Fibroblast of villous mesenchyme (primary cell): ENCODE results near the gene AFF3. TPM values are rescaled to one million over a fixed set of nuclear protein-coding genes. Genes with fewer than 3 reads are reported as not detected.

Source experiments
- DNase-seq: peaks from one replicate; pipeline ENCODE4 v3.0.0-alpha.2; 2010; ENCODE audit warnings: low read depth
- H3K4me3 ChIP-seq: 2 replicates; pipeline ENCODE4 v1.5.1; 2011; ENCODE audit warnings: low read depth, mild to moderate bottlenecking, low read length
- total RNA-seq: library from RNA; depleted of rRNA; stranded (reverse); fragments of >200 nt; gene quantifications from 2 replicates; pipeline ENCODE4 v1.2.3, GENCODE V29; 2012
- TF ChIP-seq, protein P1 (sequence below): IDR thresholded peaks from 2 replicates; pipeline ENCODE4 v1.5.1; 2012; ENCODE audit warnings: low read depth, mild to moderate bottlenecking, low read length; ENCODE audit not compliant: insufficient read depth

The AFF3 gene, protein sequence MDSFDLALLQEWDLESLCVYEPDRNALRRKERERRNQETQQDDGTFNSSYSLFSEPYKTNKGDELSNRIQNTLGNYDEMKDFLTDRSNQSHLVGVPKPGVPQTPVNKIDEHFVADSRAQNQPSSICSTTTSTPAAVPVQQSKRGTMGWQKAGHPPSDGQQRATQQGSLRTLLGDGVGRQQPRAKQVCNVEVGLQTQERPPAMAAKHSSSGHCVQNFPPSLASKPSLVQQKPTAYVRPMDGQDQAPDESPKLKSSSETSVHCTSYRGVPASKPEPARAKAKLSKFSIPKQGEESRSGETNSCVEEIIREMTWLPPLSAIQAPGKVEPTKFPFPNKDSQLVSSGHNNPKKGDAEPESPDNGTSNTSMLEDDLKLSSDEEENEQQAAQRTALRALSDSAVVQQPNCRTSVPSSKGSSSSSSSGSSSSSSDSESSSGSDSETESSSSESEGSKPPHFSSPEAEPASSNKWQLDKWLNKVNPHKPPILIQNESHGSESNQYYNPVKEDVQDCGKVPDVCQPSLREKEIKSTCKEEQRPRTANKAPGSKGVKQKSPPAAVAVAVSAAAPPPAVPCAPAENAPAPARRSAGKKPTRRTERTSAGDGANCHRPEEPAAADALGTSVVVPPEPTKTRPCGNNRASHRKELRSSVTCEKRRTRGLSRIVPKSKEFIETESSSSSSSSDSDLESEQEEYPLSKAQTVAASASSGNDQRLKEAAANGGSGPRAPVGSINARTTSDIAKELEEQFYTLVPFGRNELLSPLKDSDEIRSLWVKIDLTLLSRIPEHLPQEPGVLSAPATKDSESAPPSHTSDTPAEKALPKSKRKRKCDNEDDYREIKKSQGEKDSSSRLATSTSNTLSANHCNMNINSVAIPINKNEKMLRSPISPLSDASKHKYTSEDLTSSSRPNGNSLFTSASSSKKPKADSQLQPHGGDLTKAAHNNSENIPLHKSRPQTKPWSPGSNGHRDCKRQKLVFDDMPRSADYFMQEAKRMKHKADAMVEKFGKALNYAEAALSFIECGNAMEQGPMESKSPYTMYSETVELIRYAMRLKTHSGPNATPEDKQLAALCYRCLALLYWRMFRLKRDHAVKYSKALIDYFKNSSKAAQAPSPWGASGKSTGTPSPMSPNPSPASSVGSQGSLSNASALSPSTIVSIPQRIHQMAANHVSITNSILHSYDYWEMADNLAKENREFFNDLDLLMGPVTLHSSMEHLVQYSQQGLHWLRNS (N-terminal part only)
- 19.4 and 31.9 TPM in 2 replicates for total RNA-seq

DNA sequence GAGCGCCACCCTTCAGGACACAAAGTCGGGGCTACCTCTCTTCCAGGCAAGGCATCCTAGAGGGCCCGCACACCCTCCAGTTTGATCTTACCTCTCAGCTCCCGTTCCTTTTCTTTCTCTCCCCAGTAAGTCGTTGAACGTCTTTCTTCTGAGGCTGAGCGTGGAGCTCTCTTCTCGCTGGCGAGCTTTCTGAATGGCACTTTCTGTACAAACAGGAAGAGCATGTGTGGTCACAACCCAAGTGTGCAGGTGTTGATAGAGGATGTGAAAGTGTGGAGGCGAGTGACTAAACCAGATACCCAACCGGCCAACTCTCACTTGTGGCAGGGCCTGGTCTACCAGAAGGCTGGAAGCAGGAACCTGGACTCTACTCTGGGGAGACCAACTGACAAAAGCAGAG is at the start of gene AFF3:
AFF3 (minus strand) TSS at position 198 of the 400 bp plus-strand sequence. CDS start 38,136 bp downstream, outside the sequence.
- no peak for DNase-seq
- H3K4me3 ChIP-seq = no peak within 1 kb of the TSS
- TF ChIP-seq, protein P1, sequence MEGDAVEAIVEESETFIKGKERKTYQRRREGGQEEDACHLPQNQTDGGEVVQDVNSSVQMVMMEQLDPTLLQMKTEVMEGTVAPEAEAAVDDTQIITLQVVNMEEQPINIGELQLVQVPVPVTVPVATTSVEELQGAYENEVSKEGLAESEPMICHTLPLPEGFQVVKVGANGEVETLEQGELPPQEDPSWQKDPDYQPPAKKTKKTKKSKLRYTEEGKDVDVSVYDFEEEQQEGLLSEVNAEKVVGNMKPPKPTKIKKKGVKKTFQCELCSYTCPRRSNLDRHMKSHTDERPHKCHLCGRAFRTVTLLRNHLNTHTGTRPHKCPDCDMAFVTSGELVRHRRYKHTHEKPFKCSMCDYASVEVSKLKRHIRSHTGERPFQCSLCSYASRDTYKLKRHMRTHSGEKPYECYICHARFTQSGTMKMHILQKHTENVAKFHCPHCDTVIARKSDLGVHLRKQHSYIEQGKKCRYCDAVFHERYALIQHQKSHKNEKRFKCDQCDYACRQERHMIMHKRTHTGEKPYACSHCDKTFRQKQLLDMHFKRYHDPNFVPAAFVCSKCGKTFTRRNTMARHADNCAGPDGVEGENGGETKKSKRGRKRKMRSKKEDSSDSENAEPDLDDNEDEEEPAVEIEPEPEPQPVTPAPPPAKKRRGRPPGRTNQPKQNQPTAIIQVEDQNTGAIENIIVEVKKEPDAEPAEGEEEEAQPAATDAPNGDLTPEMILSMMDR = no peak

DNA sequence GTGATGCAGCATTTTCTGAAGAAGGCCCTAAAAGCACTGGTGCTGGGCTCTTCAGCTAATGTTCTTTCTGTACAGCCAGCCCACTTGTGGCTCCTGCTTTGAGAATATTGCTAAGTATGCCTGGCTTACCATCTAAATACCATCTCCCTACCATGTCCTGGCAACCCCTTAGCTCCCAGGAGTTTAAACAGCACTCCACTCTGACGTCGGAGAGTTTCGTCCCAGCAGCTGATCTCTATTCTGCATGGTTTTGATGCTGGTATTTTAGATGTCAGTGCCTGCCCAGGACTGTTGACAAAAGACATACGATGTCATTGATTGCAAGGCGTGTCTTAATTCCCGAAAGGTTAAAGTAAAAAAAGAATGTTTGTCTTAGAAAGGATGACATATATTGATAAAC is 47.0 kb upstream of the AFF3 start:
- TF ChIP-seq, protein P1 = no peak
- no peak overlapping the region for H3K4me3 ChIP-seq

DNA sequence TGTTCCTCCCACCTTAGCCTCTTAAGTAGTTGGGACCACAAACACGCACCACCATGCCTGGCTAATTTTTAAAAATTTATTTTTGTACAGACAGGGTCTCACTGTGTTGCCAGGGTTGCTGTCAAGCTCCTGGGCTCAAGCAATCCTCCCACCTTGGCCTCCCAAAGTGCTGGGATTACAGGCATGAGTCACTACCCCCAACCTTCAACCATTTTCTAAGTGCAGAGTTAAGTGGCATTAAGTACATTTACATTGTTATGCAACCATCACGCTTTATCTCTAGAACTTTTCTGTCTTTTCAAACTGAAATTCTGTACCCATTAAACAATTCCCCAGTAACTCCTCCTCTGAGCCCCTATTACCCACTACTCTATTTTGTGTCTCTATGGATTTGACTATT is 45.9 kb upstream of the AFF3 start:
- DNase-seq = no peak
- H3K4me3 ChIP-seq = no peak overlapping the region
- TF ChIP-seq, protein P1 = no peak

More for the DNA sequence above, 47.0 kb upstream of the AFF3 start:
- DNase-seq = no peak

DNA sequence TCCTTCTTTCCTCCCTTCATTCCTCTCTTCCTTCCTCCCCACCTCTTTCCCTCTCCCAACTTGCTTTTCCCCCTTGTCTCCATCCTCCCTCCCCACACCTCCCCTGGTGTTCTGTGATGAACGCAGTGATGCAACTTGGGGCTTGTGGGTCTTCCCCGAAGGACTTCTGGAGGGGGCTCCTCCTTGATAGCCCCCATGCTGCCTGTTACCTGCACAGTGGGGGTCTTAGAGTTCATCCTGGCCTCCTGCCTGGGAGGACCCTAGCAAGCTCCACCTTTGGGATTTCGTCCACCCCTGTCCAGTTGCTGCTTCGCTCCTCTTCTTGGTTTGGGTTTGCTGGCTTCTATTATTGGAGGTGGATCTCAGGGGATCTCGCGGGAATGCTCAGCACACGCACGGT is 43.7 kb upstream of the AFF3 start:
- H3K4me3 ChIP-seq = no peak overlapping the region
- TF ChIP-seq, protein P1 = no peak
- no peak for DNase-seq

DNA sequence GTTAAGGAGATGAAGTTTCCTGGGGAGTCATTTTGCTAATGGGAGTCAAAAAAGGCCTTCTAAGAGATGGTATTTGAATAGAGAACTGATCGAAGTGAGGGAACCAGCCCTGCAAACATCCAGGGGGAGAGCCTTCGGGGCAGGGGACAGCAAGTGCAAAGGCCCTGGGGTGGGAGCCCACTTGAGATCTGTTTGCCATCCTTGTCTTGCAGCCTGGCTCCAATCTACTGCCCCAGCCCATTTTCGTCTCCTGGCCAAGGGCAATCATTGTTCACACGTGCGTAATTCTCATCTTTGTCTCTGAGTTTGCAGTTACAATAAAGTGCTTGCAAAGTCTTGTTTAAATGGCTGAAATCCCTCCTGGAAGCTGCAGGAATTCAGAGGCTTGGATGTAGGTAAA is 43.1 kb upstream of the AFF3 start:
- TF ChIP-seq, protein P1 = no peak
- DNase-seq = no peak
- no peak overlapping the region for H3K4me3 ChIP-seq

DNA sequence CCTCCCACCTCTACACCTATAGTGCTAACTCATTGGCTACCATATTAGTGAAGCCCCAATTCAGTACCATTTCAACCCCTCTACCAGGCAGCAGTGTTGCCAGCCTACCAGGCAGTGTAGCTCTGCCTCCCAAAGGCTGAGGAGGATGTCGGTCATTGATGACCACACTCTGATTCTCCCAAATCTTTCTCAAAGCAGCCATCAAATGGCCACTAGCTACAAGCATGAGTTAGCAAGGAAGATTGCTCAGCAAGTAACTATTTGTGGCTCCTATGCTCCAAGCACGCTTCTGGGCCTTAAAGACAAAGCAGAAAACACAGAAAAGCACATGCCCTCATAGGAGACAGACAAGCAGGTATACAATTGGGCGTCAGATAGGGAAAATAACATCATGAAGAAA is 42.7 kb upstream of the AFF3 start:
- no peak for DNase-seq
- H3K4me3 ChIP-seq = no peak overlapping the region
- TF ChIP-seq, protein P1 = no peak
